HCT116 (cell line): ENCODE measurements around the gene PRRT3. TPM values are rescaled to one million over a fixed set of nuclear protein-coding genes. Genes with fewer than 3 reads are reported as not detected.
A peak's percentile ranks its signal among the peaks of the same experiment; 100 is the strongest.

Source experiments
- ATAC-seq: fragments of 200-7000 bp; cut with Tn5 transposase; 2 replicates; pipeline ENCODE4 v1.9.1; 2020; ENCODE audit warnings: mild to moderate bottlenecking, moderate library complexity
- BruUV-seq: library from RNA; stranded (reverse); fragments of 400-500 nt; replicated peaks from 2 replicates; lab custom pipeline; 2021; lab: Mats Ljungman, UMichigan
- CTCF ChIA-PET: fragments of 300-600 bp; sonication (Branson Sonifier 250); formaldehyde crosslinking; loops from one replicate; lab custom pipeline; 2021; ENCODE audit warnings: antibody characterized with exemption; lab: Charles Lee
- POLR2A ChIA-PET: fragments of 300-600, 350-600 bp; sonication (Branson Sonifier 250); formaldehyde crosslinking; loops from one replicate; lab custom pipeline; 2021; ENCODE audit warnings: antibody characterized with exemption; lab: Charles Lee
- RAD21 ChIA-PET, 2 experiments: fragments of 300-600 bp; sonication (Branson Sonifier 250); formaldehyde crosslinking; loops; one replicate each; lab custom pipeline; 2023; ENCODE audit warnings: low total read pairs in 2 of 2; ENCODE audit not compliant: uncharacterized antibody in 2 of 2, unreplicated experiment in 2 of 2, low non-redundant PET in 1 of 2; lab: Charles Lee
- DNase-seq: peaks from one replicate; pipeline ENCODE4 v3.0.0-alpha.2; 2010; ENCODE audit warnings: low read depth, low spot score
- H2AFZ ChIP-seq: fragments of 200-600 bp; shearing (Covaris generic), sonication (generic); 2 replicates; pipeline ENCODE4 v1.6.1; 2017; ENCODE audit warnings: low read depth, mixed run types, mixed read lengths, antibody characterized with exemption, low read length; ENCODE audit not compliant: poor library complexity, severe bottlenecking
- H3K27ac ChIP-seq: 2 replicates; pipeline ENCODE4 v1.5.1; 2012; ENCODE audit warnings: low read depth, low read length
- H3K27me3 ChIP-seq: fragments of 200-600 bp; sonication (generic); 2 replicates; pipeline ENCODE4 v1.6.1; 2016; ENCODE audit warnings: mixed run types, low read length, mixed read lengths; ENCODE audit not compliant: insufficient read depth
- H3K36me3 ChIP-seq, 2 experiments: fragments of 200-500 bp in 1 of 2; fragments of 200-600 bp in 1 of 2; sonication (Bioruptor generic) in 1 of 2; sonication (generic) in 1 of 2; 2 replicates each; pipeline versions ENCODE4 v1.5.1 to v1.6.1; 2014 to 2016; ENCODE audit warnings: low read length in 2 of 2, inconsistent platforms in 1 of 2, mixed read lengths in 1 of 2, mixed run types in 1 of 2; ENCODE audit not compliant: insufficient read depth in 2 of 2, control insufficient read depth in 1 of 2
- H3K4me1 ChIP-seq, 2 experiments: fragments of 200-600 bp in 1 of 2; sonication (generic) in 1 of 2; 2 replicates each; pipeline versions ENCODE4 v1.5.1 to v1.6.1; 2012 to 2017; ENCODE audit warnings: low read length in 2 of 2, inconsistent platforms in 1 of 2, mild to moderate bottlenecking in 1 of 2, mixed read lengths in 1 of 2, mixed run types in 1 of 2, moderate library complexity in 1 of 2; ENCODE audit not compliant: insufficient read depth in 2 of 2, control insufficient read depth in 1 of 2
- H3K4me2 ChIP-seq: fragments of 200-600 bp; sonication (generic); 2 replicates; pipeline ENCODE4 v1.6.1; 2017; ENCODE audit warnings: mixed run types, low read length, mixed read lengths
- H3K4me3 ChIP-seq, 2 experiments: fragments of 200-600 bp in 1 of 2; sonication (generic) in 1 of 2; replicated peaks in 1 of 2; 2 replicates each; pipeline ENCODE4 v1.5.1; 2011 to 2016; ENCODE audit warnings: low read length in 2 of 2, control low read depth in 1 of 2, low read depth in 1 of 2, mild to moderate bottlenecking in 1 of 2, mixed read lengths in 1 of 2, mixed run types in 1 of 2
- H3K79me2 ChIP-seq: fragments of 200-600 bp; sonication (generic); 2 replicates; pipeline ENCODE4 v1.6.1; 2017; ENCODE audit warnings: mild to moderate bottlenecking, mixed run types, low read length, moderate library complexity, mixed read lengths; ENCODE audit not compliant: insufficient read depth
- H3K9ac ChIP-seq: fragments of 200-600 bp; sonication (generic); 2 replicates; pipeline ENCODE4 v1.6.1; 2016; ENCODE audit warnings: low read length, mixed read lengths
- H3K9me2 ChIP-seq: fragments of 200-600 bp; sonication (generic), shearing (Covaris generic); 2 replicates; pipeline ENCODE4 v1.6.1; 2017; ENCODE audit warnings: mixed run types, mild to moderate bottlenecking, moderate library complexity; ENCODE audit not compliant: insufficient read depth
- H3K9me3 ChIP-seq, 2 experiments: fragments of 200-500 bp in 1 of 2; fragments of 200-600 bp in 1 of 2; sonication (Bioruptor generic) in 1 of 2; sonication (generic) in 1 of 2; 2 replicates each; pipeline ENCODE4 v1.6.1; 2014 to 2017; ENCODE audit warnings: low read length in 2 of 2, mixed read lengths in 2 of 2, inconsistent platforms in 1 of 2, low read depth in 1 of 2, mild to moderate bottlenecking in 1 of 2, mixed run types in 1 of 2, moderate library complexity in 1 of 2; ENCODE audit not compliant: control insufficient read depth in 1 of 2, insufficient read depth in 1 of 2
- H4K20me1 ChIP-seq: fragments of 200-600 bp; sonication (generic), shearing (Covaris generic); 2 replicates; pipeline ENCODE4 v1.6.1; 2017; ENCODE audit warnings: mixed run types, mild to moderate bottlenecking, moderate library complexity; ENCODE audit not compliant: insufficient read depth
- ATF3 ChIP-seq: IDR thresholded peaks from 2 replicates; pipeline ENCODE4 v1.6.1; 2012
- CBX3 ChIP-seq: IDR thresholded peaks from 2 replicates; pipeline ENCODE4 v1.6.1; 2012; ENCODE audit warnings: low read depth
- CEBPB ChIP-seq: IDR thresholded peaks from 2 replicates; pipeline ENCODE4 v1.6.1; 2012; ENCODE audit warnings: low read depth
- CTCF ChIP-seq, 3 experiments: fragments of 200-600 bp in 1 of 3; sonication (generic) in 1 of 3; IDR thresholded peaks in 2 of 3; conservative IDR thresholded peaks in 1 of 3; 2 replicates each; pipeline ENCODE4 v1.5.1; 2012 to 2017; ENCODE audit warnings: low read depth in 2 of 3, low read length in 2 of 3, antibody characterized with exemption in 1 of 3, borderline replicate concordance in 1 of 3, control low read depth in 1 of 3, mild to moderate bottlenecking in 1 of 3, mixed read lengths in 1 of 3, mixed run types in 1 of 3, moderate library complexity in 1 of 3; ENCODE audit not compliant: insufficient read depth in 1 of 3
- EZH2 ChIP-seq: fragments of 200-600 bp; sonication (generic); IDR thresholded peaks from 2 replicates; pipeline ENCODE4 v1.6.1; 2017; ENCODE audit warnings: antibody characterized with exemption, mixed run types
- EZH2phosphoT487 ChIP-seq: fragments of 200-600 bp; IDR thresholded peaks from 2 replicates; pipeline ENCODE4 v1.6.1; 2018; ENCODE audit warnings: antibody characterized with exemption, borderline replicate concordance
- FOSL1 ChIP-seq: IDR thresholded peaks from 2 replicates; pipeline ENCODE4 v1.6.1; 2012; ENCODE audit warnings: low read depth
- JUND ChIP-seq: IDR thresholded peaks from 2 replicates; pipeline ENCODE4 v1.6.1; 2012
- POLR2A ChIP-seq: IDR thresholded peaks from 2 replicates; pipeline ENCODE4 v1.7.0; 2011; ENCODE audit warnings: borderline replicate concordance; ENCODE audit not compliant: insufficient read depth, insufficient read length; ENCODE audit errors: extremely low read depth
- POLR2AphosphoS5 ChIP-seq: IDR thresholded peaks from 2 replicates; pipeline ENCODE4 v1.6.1; 2011; ENCODE audit warnings: mild to moderate bottlenecking, low read depth, low read length, moderate library complexity
- RAD21 ChIP-seq: IDR thresholded peaks from 2 replicates; pipeline ENCODE4 v1.6.1; 2012; ENCODE audit warnings: low read depth, mild to moderate bottlenecking
- REST ChIP-seq: IDR thresholded peaks from 2 replicates; pipeline ENCODE4 v1.6.1; 2012; ENCODE audit warnings: low read depth
- SIN3A ChIP-seq: IDR thresholded peaks from 2 replicates; pipeline ENCODE4 v1.6.1; 2012; ENCODE audit warnings: low read depth
- SP1 ChIP-seq: IDR thresholded peaks from 2 replicates; pipeline ENCODE4 v1.6.1; 2012; ENCODE audit warnings: low read depth
- SRF ChIP-seq: IDR thresholded peaks from 2 replicates; pipeline ENCODE4 v1.6.1; 2012; ENCODE audit warnings: low read depth
- TCF7L2 ChIP-seq: IDR thresholded peaks from 2 replicates; pipeline ENCODE4 v1.7.0; 2011; ENCODE audit warnings: borderline replicate concordance, inconsistent platforms; ENCODE audit not compliant: insufficient read depth, insufficient read length; ENCODE audit errors: extremely low read depth
- ZNF274 ChIP-seq: fragments of 200-500 bp; sonication (Bioruptor generic); IDR thresholded peaks from 2 replicates; pipeline ENCODE4 v1.6.1; 2014; ENCODE audit warnings: mild to moderate bottlenecking, low read depth, low read length, inconsistent platforms
- intact Hi-C: fragments of 100-400 bp; cut with micrococcal nuclease; formaldehyde crosslinking; loops from 2 replicates; pipeline ENCODE4 v1.10.0; 2022
- total RNA-seq: library from RNA; stranded (reverse); gene quantifications from one replicate; pipeline ENCODE4 v1.2.1, GENCODE V29; 2021; ENCODE audit not compliant: unreplicated experiment

Gene PRRT3
- total RNA-seq, 1 experiment from 2014 or later = 0.96 TPM

DNA sequence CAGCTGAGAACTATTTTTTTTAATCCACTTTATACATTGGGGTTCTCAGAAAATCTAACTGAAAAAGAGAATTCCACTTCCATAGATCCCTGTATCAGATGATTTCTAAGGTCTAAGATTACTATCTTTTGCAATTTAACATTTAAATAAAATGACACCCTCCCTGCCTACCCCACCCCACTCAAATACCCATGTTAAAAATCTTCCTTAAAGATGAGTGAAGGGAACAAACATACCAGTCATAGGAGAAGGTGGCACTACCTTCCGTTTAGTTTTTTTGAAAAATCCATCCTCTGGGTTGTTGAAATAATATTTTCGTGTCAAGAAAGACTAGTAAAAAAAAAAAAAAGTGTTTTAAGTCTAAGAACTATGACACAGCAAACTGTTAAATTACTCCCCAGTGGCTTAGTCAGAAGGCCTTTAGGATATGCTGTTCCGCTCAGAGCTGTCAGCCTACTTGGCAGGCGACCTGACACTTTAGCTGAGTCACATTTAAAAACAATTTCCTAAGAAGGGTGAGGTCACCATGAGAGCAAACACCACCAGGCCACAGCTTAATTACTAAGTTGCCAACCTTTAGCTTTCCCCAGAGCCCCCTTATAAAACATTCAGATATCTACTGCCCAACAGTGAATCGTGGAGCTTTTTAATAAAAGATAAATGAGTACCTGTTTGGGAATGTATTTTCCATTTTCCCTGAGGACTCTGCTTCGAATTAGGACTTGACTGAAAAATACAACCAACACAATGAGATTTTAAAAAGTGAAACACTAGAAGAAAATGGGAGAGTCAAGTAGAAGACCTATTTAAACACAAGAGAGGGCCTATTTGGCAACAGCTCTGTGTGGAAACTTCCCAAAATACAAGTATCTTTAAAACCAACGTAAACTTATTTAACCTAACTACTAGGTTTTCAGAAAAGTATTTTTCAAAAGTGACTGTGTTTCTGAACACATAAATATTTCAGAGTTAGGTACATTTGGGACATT, 24.8 kb upstream of the PRRT3 start:
- peaks cover 15% of the 10 kb centered on the region for H3K79me2 ChIP-seq
- peak overlapping the region; percentile 51 for H3K4me2 ChIP-seq
- H3K9me2 ChIP-seq = no peaks in the 10 kb centered on the region
- H3K36me3 ChIP-seq = peaks cover 2 to 3% of the 10 kb centered on the region in 2 experiments; a peak in 2 of 4 replicates
- ChIA-PET CTCF (interaction anchor here (2.0 kb wide), 1 partner anchor 30 kb away, joined by 7 read pairs; no protein-coding TSS in a partner anchor), POLR2A (interaction anchor here (0.6 to 0.9 kb wide), 3 partner anchors 10 to 34 kb away, joined by 3 to 5 read pairs (median 3); partner anchors contain the start of gene EMC3), RAD21 (interaction anchor here in 1 of 2 experiments (1.0 kb wide), 1 partner anchor 11 kb away, joined by 4 read pairs; no protein-coding TSS in a partner anchor)
- H3K4me3 ChIP-seq = no peak overlapping the region
- peak overlapping the region; percentile 24; the same call in 1 of the 2 replicates for H3K27ac ChIP-seq
- no TSS peak for BruUV-seq
- peaks cover 19 to 21% of the 10 kb centered on the region in 2 experiments for H3K4me1 ChIP-seq
- no peaks in the 10 kb centered on the region for H3K9me3 ChIP-seq
- intact Hi-C loops = no loop called here
- no peaks in the 10 kb centered on the region for H4K20me1 ChIP-seq
- H3K27me3 ChIP-seq = no peaks in the 10 kb centered on the region
- peak; percentile 85 for ATAC-seq
- DNase-seq = peak; percentile 68
- H2AFZ ChIP-seq = no peak overlapping the region
- H3K9ac ChIP-seq = peak overlapping the region; percentile 1; the same call in 1 of the 2 replicates
- no peak for TF ChIP-seq CTCF (IDR thresholded peaks at IDR 0.05 in 2 of 3, conservative IDR thresholded peaks at IDR 0.05 in 1 of 3; ENCODE audit: borderline replicate concordance in 1 of 3, insufficient read depth in 1 of 3, low read depth in 2 of 3, low read length in 2 of 3)
- peak; percentile 65 for TF ChIP-seq FOSL1
- peak; percentile 61; the same call in 1 of the 2 replicates for TF ChIP-seq JUND
- TF ChIP-seq SP1 = peak; percentile 63
- TF ChIP-seq RAD21 = 0 out of 2 replicates have a peak, but pooled peaks have one; percentile 6
- no peak for TF ChIP-seq EZH2phosphoT487
- peak; percentile 98 for TF ChIP-seq SIN3A
- TF ChIP-seq SRF = 0 out of 2 replicates have a peak, but pooled peaks have one; percentile 27
- TF ChIP-seq ATF3 = no peak
- no peak for TF ChIP-seq TCF7L2
- no peak for TF ChIP-seq EZH2
- TF ChIP-seq POLR2AphosphoS5 = peak; percentile 40; the same call in 1 of the 2 replicates
- TF ChIP-seq CBX3 = no peak; the same call in 1 of the 2 replicates
- peak; percentile 83 for TF ChIP-seq CEBPB
- no peak for TF ChIP-seq ZNF274
- TF ChIP-seq POLR2A = no peak
- no peak for TF ChIP-seq REST
